Muscle of leg (tissue), 11 donors: ENCODE data around the gene SDK1. TPM values are rescaled to one million over a fixed set of nuclear protein-coding genes. Genes with fewer than 3 reads are reported as not detected.

Experiments
- DNase-seq: peaks from one replicate; pipeline ENCODE4 v3.0.0; 2013
- H3K27ac ChIP-seq: one replicate; pipeline ENCODE4 v1.5.1; 2013; ENCODE audit warnings: mild to moderate bottlenecking, low read length, control low read depth
- H3K27me3 ChIP-seq: one replicate; pipeline ENCODE4 v1.6.1; 2013; ENCODE audit warnings: low read length; ENCODE audit not compliant: control insufficient read depth, insufficient read depth
- H3K36me3 ChIP-seq: one replicate; pipeline ENCODE4 v1.6.1; 2013; ENCODE audit warnings: low read length; ENCODE audit not compliant: control insufficient read depth, insufficient read depth
- H3K4me1 ChIP-seq: one replicate; pipeline ENCODE4 v1.6.1; 2013; ENCODE audit warnings: low read length; ENCODE audit not compliant: control insufficient read depth, insufficient read depth
- H3K4me3 ChIP-seq: one replicate; pipeline ENCODE4 v1.5.1; 2013; ENCODE audit warnings: low read length, control low read depth
- H3K9me3 ChIP-seq: replicated peaks from 2 replicates; pipeline ENCODE4 v1.6.1; 2013; ENCODE audit warnings: low read depth, low read length; ENCODE audit not compliant: control insufficient read depth
- WGBS: methylation state at CpG from one replicate; pipeline ENCODE4 v1.1.5; 2013; ENCODE audit warnings: missing lambda C conversion rate; ENCODE audit not compliant: insufficient coverage; 5-methylcytosine and 5-hydroxymethylcytosine counted together
- polyA plus RNA-seq, 8 donors: library from polyadenylated mRNA; unstranded; fragments of 120-200 nt; gene quantifications; one replicate each; pipeline versions ENCODE4 v1.2.1 to v1.2.3, GENCODE V29; 2013; ENCODE audit warnings: inconsistent platforms in 1 of 8, low replicate concordance in 1 of 8; ENCODE audit not compliant: insufficient read length in 8 of 8, insufficient read depth in 1 of 8
- total RNA-seq: library from RNA; stranded (reverse); fragments of 120-200 nt; gene quantifications from one replicate; pipeline ENCODE4 v1.2.4, GENCODE V29; 2013

SDK1 gene
- total and polyA plus RNA-seq, 9 donors, result 2.3 to 6.4 (median 3.6) TPM

GRCh38 chr7:4190010-4190981 lies 889.2 kb downstream of the SDK1 start:
- Histone ChIP-seq H3K27ac (no peak overlapping the region), H3K36me3 (no peaks in the 10 kb centered on the region), H3K27me3 (no peaks in the 10 kb centered on the region), H3K4me3 (no peak overlapping the region), H3K9me3 (no peaks in the 10 kb centered on the region), H3K4me1 (peaks cover 20% of the 10 kb centered on the region)
- no peak for DNase-seq
- 63% methylated on average over 29 of the region's 37 CpGs for WGBS

- DNase-seq, result no peak
- Histone ChIP-seq H3K9me3 (no peaks in the 10 kb centered on the region), H3K4me3 (no peak overlapping the region), H3K36me3 (no peaks in the 10 kb centered on the region), H3K27me3 (no peaks in the 10 kb centered on the region), H3K4me1 (peaks cover 13% of the 10 kb centered on the region), H3K27ac (no peak overlapping the region)
- 84% methylated on average over 15 of the region's 19 CpGs for WGBS
Measured at GRCh38 chr7:4191046-4191445, 890.0 kb downstream of the SDK1 start.

GRCh38 chr7:4191525-4191924 lies 890.5 kb downstream of the SDK1 start:
- Histone ChIP-seq H3K9me3 (no peaks in the 10 kb centered on the region), H3K4me1 (peaks cover 10% of the 10 kb centered on the region), H3K4me3 (no peak overlapping the region), H3K36me3 (no peaks in the 10 kb centered on the region), H3K27ac (no peak overlapping the region), H3K27me3 (no peaks in the 10 kb centered on the region)
- 89% methylated on average over 8 of the region's 14 CpGs for WGBS
- DNase-seq, result no peak

- Histone ChIP-seq H3K27ac (no peak overlapping the region), H3K4me1 (no peaks in the 10 kb centered on the region), H3K27me3 (no peaks in the 10 kb centered on the region), H3K4me3 (no peak overlapping the region), H3K36me3 (no peaks in the 10 kb centered on the region), H3K9me3 (no peaks in the 10 kb centered on the region)
- 55% methylated on average over 2 of the region's 7 CpGs for WGBS
- no peak for DNase-seq
Measured at GRCh38 chr7:4195660-4196059, 894.6 kb downstream of the SDK1 start.

- no peaks in the 10 kb centered on the region for H3K36me3 ChIP-seq
- H3K4me3 ChIP-seq, result no peak overlapping the region
- no peaks in the 10 kb centered on the region for H3K4me1 ChIP-seq
- H3K27me3 ChIP-seq, result no peaks in the 10 kb centered on the region
- WGBS, result 66% methylated on average over 15 of the region's 15 CpGs
- H3K27ac ChIP-seq, result no peak overlapping the region
- no peaks in the 10 kb centered on the region for H3K9me3 ChIP-seq
- no peak for DNase-seq
Measured at GRCh38 chr7:4196121-4196819, 895.2 kb downstream of the SDK1 start.

GRCh38 chr7:4198301-4198700 lies 897.2 kb downstream of the SDK1 start:
- H3K9me3 ChIP-seq, result no peaks in the 10 kb centered on the region
- H3K4me1 ChIP-seq, result no peaks in the 10 kb centered on the region
- no peak overlapping the region for H3K27ac ChIP-seq
- no peak overlapping the region for H3K4me3 ChIP-seq
- no peaks in the 10 kb centered on the region for H3K36me3 ChIP-seq
- DNase-seq, result no peak
- H3K27me3 ChIP-seq, result no peaks in the 10 kb centered on the region
- 94% methylated on average over 2 of the region's 6 CpGs for WGBS

- H3K27ac ChIP-seq, result no peak overlapping the region
- H3K4me1 ChIP-seq, result peaks cover 11% of the 10 kb centered on the region
- H3K27me3 ChIP-seq, result peaks cover 7% of the 10 kb centered on the region
- H3K9me3 ChIP-seq, result no peaks in the 10 kb centered on the region
- no peak overlapping the region for H3K4me3 ChIP-seq
- no peak for DNase-seq
- H3K36me3 ChIP-seq, result no peaks in the 10 kb centered on the region
- 74% methylated on average over 2 of the region's 2 CpGs for WGBS
Measured at GRCh38 chr7:4200546-4201094, 899.6 kb downstream of the SDK1 start.

GRCh38 chr7:4201566-4201965 lies 900.5 kb downstream of the SDK1 start:
- 80% methylated on average over 6 of the region's 6 CpGs for WGBS
- Histone ChIP-seq H3K36me3 (no peaks in the 10 kb centered on the region), H3K4me1 (peaks cover 11% of the 10 kb centered on the region), H3K27ac (no peak overlapping the region), H3K27me3 (peaks cover 7% of the 10 kb centered on the region), H3K4me3 (no peak overlapping the region), H3K9me3 (no peaks in the 10 kb centered on the region)
- no peak for DNase-seq

- Histone ChIP-seq H3K36me3 (no peaks in the 10 kb centered on the region), H3K27me3 (peaks cover 7% of the 10 kb centered on the region), H3K4me1 (peaks cover 11% of the 10 kb centered on the region), H3K4me3 (no peak overlapping the region), H3K9me3 (no peaks in the 10 kb centered on the region), H3K27ac (no peak overlapping the region)
- 65% methylated on average over 7 of the region's 16 CpGs for WGBS
- DNase-seq, result no peak
Measured at GRCh38 chr7:4202154-4202736, 901.2 kb downstream of the SDK1 start.

- Histone ChIP-seq H3K4me3 (no peak overlapping the region), H3K36me3 (no peaks in the 10 kb centered on the region), H3K9me3 (no peaks in the 10 kb centered on the region), H3K27me3 (peaks cover 7% of the 10 kb centered on the region), H3K4me1 (peaks cover 11% of the 10 kb centered on the region), H3K27ac (no peak overlapping the region)
- WGBS, result 81% methylated on average over 15 of the region's 16 CpGs
- no peak for DNase-seq
Measured at GRCh38 chr7:4202954-4203353, 901.9 kb downstream of the SDK1 start.
